HCT116 (cell line): ENCODE measurements around the gene ITPKB. TPM values are rescaled to one million over a fixed set of nuclear protein-coding genes. Genes with fewer than 3 reads are reported as not detected.

Experiments
- ATAC-seq: fragments of 200-7000 bp; cut with Tn5 transposase; 2 replicates; pipeline ENCODE4 v1.9.1; 2020; ENCODE audit warnings: mild to moderate bottlenecking, moderate library complexity
- BruUV-seq: library from RNA; stranded (reverse); fragments of 400-500 nt; replicated peaks from 2 replicates; lab custom pipeline; 2021; lab: Mats Ljungman, UMichigan
- CTCF ChIA-PET: fragments of 300-600 bp; sonication (Branson Sonifier 250); formaldehyde crosslinking; loops from one replicate; lab custom pipeline; 2021; ENCODE audit warnings: antibody characterized with exemption; lab: Charles Lee
- POLR2A ChIA-PET: fragments of 300-600, 350-600 bp; sonication (Branson Sonifier 250); formaldehyde crosslinking; loops from one replicate; lab custom pipeline; 2021; ENCODE audit warnings: antibody characterized with exemption; lab: Charles Lee
- RAD21 ChIA-PET, 2 experiments: fragments of 300-600 bp; sonication (Branson Sonifier 250); formaldehyde crosslinking; loops; one replicate each; lab custom pipeline; 2023; ENCODE audit warnings: low total read pairs in 2 of 2; ENCODE audit not compliant: uncharacterized antibody in 2 of 2, unreplicated experiment in 2 of 2, low non-redundant PET in 1 of 2; lab: Charles Lee
- DNase-seq: peaks from one replicate; pipeline ENCODE4 v3.0.0-alpha.2; 2010; ENCODE audit warnings: low read depth, low spot score
- H2AFZ ChIP-seq: fragments of 200-600 bp; shearing (Covaris generic), sonication (generic); 2 replicates; pipeline ENCODE4 v1.6.1; 2017; ENCODE audit warnings: low read depth, mixed run types, mixed read lengths, antibody characterized with exemption, low read length; ENCODE audit not compliant: poor library complexity, severe bottlenecking
- H3K27ac ChIP-seq: 2 replicates; pipeline ENCODE4 v1.5.1; 2012; ENCODE audit warnings: low read depth, low read length
- H3K27me3 ChIP-seq: fragments of 200-600 bp; sonication (generic); 2 replicates; pipeline ENCODE4 v1.6.1; 2016; ENCODE audit warnings: mixed run types, low read length, mixed read lengths; ENCODE audit not compliant: insufficient read depth
- H3K36me3 ChIP-seq, 2 experiments: fragments of 200-500 bp in 1 of 2; fragments of 200-600 bp in 1 of 2; sonication (Bioruptor generic) in 1 of 2; sonication (generic) in 1 of 2; 2 replicates each; pipeline versions ENCODE4 v1.5.1 to v1.6.1; 2014 to 2016; ENCODE audit warnings: low read length in 2 of 2, inconsistent platforms in 1 of 2, mixed read lengths in 1 of 2, mixed run types in 1 of 2; ENCODE audit not compliant: insufficient read depth in 2 of 2, control insufficient read depth in 1 of 2
- H3K4me1 ChIP-seq, 2 experiments: fragments of 200-600 bp in 1 of 2; sonication (generic) in 1 of 2; 2 replicates each; pipeline versions ENCODE4 v1.5.1 to v1.6.1; 2012 to 2017; ENCODE audit warnings: low read length in 2 of 2, inconsistent platforms in 1 of 2, mild to moderate bottlenecking in 1 of 2, mixed read lengths in 1 of 2, mixed run types in 1 of 2, moderate library complexity in 1 of 2; ENCODE audit not compliant: insufficient read depth in 2 of 2, control insufficient read depth in 1 of 2
- H3K4me2 ChIP-seq: fragments of 200-600 bp; sonication (generic); 2 replicates; pipeline ENCODE4 v1.6.1; 2017; ENCODE audit warnings: mixed run types, low read length, mixed read lengths
- H3K4me3 ChIP-seq, 2 experiments: fragments of 200-600 bp in 1 of 2; sonication (generic) in 1 of 2; replicated peaks in 1 of 2; 2 replicates each; pipeline ENCODE4 v1.5.1; 2011 to 2016; ENCODE audit warnings: low read length in 2 of 2, control low read depth in 1 of 2, low read depth in 1 of 2, mild to moderate bottlenecking in 1 of 2, mixed read lengths in 1 of 2, mixed run types in 1 of 2
- H3K79me2 ChIP-seq: fragments of 200-600 bp; sonication (generic); 2 replicates; pipeline ENCODE4 v1.6.1; 2017; ENCODE audit warnings: mild to moderate bottlenecking, mixed run types, low read length, moderate library complexity, mixed read lengths; ENCODE audit not compliant: insufficient read depth
- H3K9ac ChIP-seq: fragments of 200-600 bp; sonication (generic); 2 replicates; pipeline ENCODE4 v1.6.1; 2016; ENCODE audit warnings: low read length, mixed read lengths
- H3K9me2 ChIP-seq: fragments of 200-600 bp; sonication (generic), shearing (Covaris generic); 2 replicates; pipeline ENCODE4 v1.6.1; 2017; ENCODE audit warnings: mixed run types, mild to moderate bottlenecking, moderate library complexity; ENCODE audit not compliant: insufficient read depth
- H3K9me3 ChIP-seq, 2 experiments: fragments of 200-500 bp in 1 of 2; fragments of 200-600 bp in 1 of 2; sonication (Bioruptor generic) in 1 of 2; sonication (generic) in 1 of 2; 2 replicates each; pipeline ENCODE4 v1.6.1; 2014 to 2017; ENCODE audit warnings: low read length in 2 of 2, mixed read lengths in 2 of 2, inconsistent platforms in 1 of 2, low read depth in 1 of 2, mild to moderate bottlenecking in 1 of 2, mixed run types in 1 of 2, moderate library complexity in 1 of 2; ENCODE audit not compliant: control insufficient read depth in 1 of 2, insufficient read depth in 1 of 2
- H4K20me1 ChIP-seq: fragments of 200-600 bp; sonication (generic), shearing (Covaris generic); 2 replicates; pipeline ENCODE4 v1.6.1; 2017; ENCODE audit warnings: mixed run types, mild to moderate bottlenecking, moderate library complexity; ENCODE audit not compliant: insufficient read depth
- ATF3 ChIP-seq: IDR thresholded peaks from 2 replicates; pipeline ENCODE4 v1.6.1; 2012
- CBX3 ChIP-seq: IDR thresholded peaks from 2 replicates; pipeline ENCODE4 v1.6.1; 2012; ENCODE audit warnings: low read depth
- ELF1 ChIP-seq: IDR thresholded peaks from 2 replicates; pipeline ENCODE4 v1.6.1; 2012; ENCODE audit warnings: low read depth, borderline replicate concordance
- EZH2 ChIP-seq: fragments of 200-600 bp; sonication (generic); IDR thresholded peaks from 2 replicates; pipeline ENCODE4 v1.6.1; 2017; ENCODE audit warnings: antibody characterized with exemption, mixed run types
- EZH2phosphoT487 ChIP-seq: fragments of 200-600 bp; IDR thresholded peaks from 2 replicates; pipeline ENCODE4 v1.6.1; 2018; ENCODE audit warnings: antibody characterized with exemption, borderline replicate concordance
- POLR2AphosphoS5 ChIP-seq: IDR thresholded peaks from 2 replicates; pipeline ENCODE4 v1.6.1; 2011; ENCODE audit warnings: mild to moderate bottlenecking, low read depth, low read length, moderate library complexity
- TCF7L2 ChIP-seq: IDR thresholded peaks from 2 replicates; pipeline ENCODE4 v1.7.0; 2011; ENCODE audit warnings: borderline replicate concordance, inconsistent platforms; ENCODE audit not compliant: insufficient read depth, insufficient read length; ENCODE audit errors: extremely low read depth
- YY1 ChIP-seq: IDR thresholded peaks from 2 replicates; pipeline ENCODE4 v1.6.1; 2011; ENCODE audit warnings: low read length, low read depth, moderate library complexity, mild to moderate bottlenecking; ENCODE audit not compliant: insufficient replicate concordance; ENCODE audit errors: extremely low read depth
- ZFX ChIP-seq: fragments of 450-650 bp; IDR thresholded peaks from 2 replicates; pipeline ENCODE4 v1.6.1; 2017
- intact Hi-C: fragments of 100-400 bp; cut with micrococcal nuclease; formaldehyde crosslinking; loops from 2 replicates; pipeline ENCODE4 v1.10.0; 2022
- total RNA-seq: library from RNA; stranded (reverse); gene quantifications from one replicate; pipeline ENCODE4 v1.2.1, GENCODE V29; 2021; ENCODE audit not compliant: unreplicated experiment
- TF ChIP-seq, protein P1 (sequence below), 3 experiments: fragments of 200-600 bp in 1 of 3; sonication (generic) in 1 of 3; IDR thresholded peaks in 2 of 3; conservative IDR thresholded peaks in 1 of 3; 2 replicates each; pipeline ENCODE4 v1.5.1; 2012 to 2017; ENCODE audit warnings: low read depth in 2 of 3, low read length in 2 of 3, antibody characterized with exemption in 1 of 3, borderline replicate concordance in 1 of 3, control low read depth in 1 of 3, mild to moderate bottlenecking in 1 of 3, mixed read lengths in 1 of 3, mixed run types in 1 of 3, moderate library complexity in 1 of 3; ENCODE audit not compliant: insufficient read depth in 1 of 3
- TF ChIP-seq, protein P2 (sequence below): IDR thresholded peaks from 2 replicates; pipeline ENCODE4 v1.6.1; 2011; ENCODE audit warnings: mild to moderate bottlenecking, low read length, moderate library complexity; ENCODE audit not compliant: insufficient replicate concordance; ENCODE audit errors: extremely low read depth

ITPKB gene
- total RNA-seq, 1 experiment from 2014 or later, result 4.4 TPM

- no peak overlapping the region for H3K27ac ChIP-seq
- no peaks in the 10 kb centered on the region for H3K27me3 ChIP-seq
- no peak for TF ChIP-seq POLR2AphosphoS5
- TF ChIP-seq YY1, result no peak
- TF ChIP-seq, protein P1, sequence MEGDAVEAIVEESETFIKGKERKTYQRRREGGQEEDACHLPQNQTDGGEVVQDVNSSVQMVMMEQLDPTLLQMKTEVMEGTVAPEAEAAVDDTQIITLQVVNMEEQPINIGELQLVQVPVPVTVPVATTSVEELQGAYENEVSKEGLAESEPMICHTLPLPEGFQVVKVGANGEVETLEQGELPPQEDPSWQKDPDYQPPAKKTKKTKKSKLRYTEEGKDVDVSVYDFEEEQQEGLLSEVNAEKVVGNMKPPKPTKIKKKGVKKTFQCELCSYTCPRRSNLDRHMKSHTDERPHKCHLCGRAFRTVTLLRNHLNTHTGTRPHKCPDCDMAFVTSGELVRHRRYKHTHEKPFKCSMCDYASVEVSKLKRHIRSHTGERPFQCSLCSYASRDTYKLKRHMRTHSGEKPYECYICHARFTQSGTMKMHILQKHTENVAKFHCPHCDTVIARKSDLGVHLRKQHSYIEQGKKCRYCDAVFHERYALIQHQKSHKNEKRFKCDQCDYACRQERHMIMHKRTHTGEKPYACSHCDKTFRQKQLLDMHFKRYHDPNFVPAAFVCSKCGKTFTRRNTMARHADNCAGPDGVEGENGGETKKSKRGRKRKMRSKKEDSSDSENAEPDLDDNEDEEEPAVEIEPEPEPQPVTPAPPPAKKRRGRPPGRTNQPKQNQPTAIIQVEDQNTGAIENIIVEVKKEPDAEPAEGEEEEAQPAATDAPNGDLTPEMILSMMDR (IDR thresholded peaks at IDR 0.05 in 2 of 3, conservative IDR thresholded peaks at IDR 0.05 in 1 of 3; ENCODE audit: borderline replicate concordance in 1 of 3, insufficient read depth in 1 of 3, low read depth in 2 of 3, low read length in 2 of 3), result no peak
- TF ChIP-seq ATF3, result no peak
- TF ChIP-seq CBX3, result no peak
- no peak for TF ChIP-seq EZH2phosphoT487
- ChIA-PET RAD21 (no interaction called here), CTCF (no interaction called here), POLR2A (no interaction called here)
- H3K4me2 ChIP-seq, result no peak overlapping the region
- H3K9me3 ChIP-seq, result peaks cover 0 to 7% of the 10 kb centered on the region in 2 experiments; a peak in 1 of 4 replicates
- H3K9me2 ChIP-seq, result no peaks in the 10 kb centered on the region
- ATAC-seq (no peak), DNase-seq (no peak)
- no peaks in the 10 kb centered on the region for H4K20me1 ChIP-seq
- no peaks in the 10 kb centered on the region for H3K79me2 ChIP-seq
- no TSS peak for BruUV-seq
- no peak overlapping the region for H3K4me3 ChIP-seq
- H3K9ac ChIP-seq, result no peak overlapping the region
- no peak overlapping the region for H2AFZ ChIP-seq
- H3K4me1 ChIP-seq, result peaks cover 6 to 17% of the 10 kb centered on the region in 2 experiments; a peak in 3 of 4 replicates
- no peaks in the 10 kb centered on the region for H3K36me3 ChIP-seq
- intact Hi-C loops, result loop anchor here (5.0 kb wide), 1 partner anchor 117 kb away; no protein-coding TSS in a partner anchor
Measured at GRCh38 chr1:226710501-226710900, 28.6 kb downstream of the ITPKB start.

- POLR2A ChIA-PET, result no interaction called here
- CTCF ChIA-PET, result no interaction called here
- no peak for TF ChIP-seq TCF7L2
- TF ChIP-seq, protein P1 (IDR thresholded peaks at IDR 0.05 in 2 of 3, conservative IDR thresholded peaks at IDR 0.05 in 1 of 3; ENCODE audit: borderline replicate concordance in 1 of 3, insufficient read depth in 1 of 3, low read depth in 2 of 3, low read length in 2 of 3), result no peak
- TF ChIP-seq ZFX, result no peak
- TF ChIP-seq EZH2, result no peak
- no peak for TF ChIP-seq ELF1
- TF ChIP-seq, protein P2, sequence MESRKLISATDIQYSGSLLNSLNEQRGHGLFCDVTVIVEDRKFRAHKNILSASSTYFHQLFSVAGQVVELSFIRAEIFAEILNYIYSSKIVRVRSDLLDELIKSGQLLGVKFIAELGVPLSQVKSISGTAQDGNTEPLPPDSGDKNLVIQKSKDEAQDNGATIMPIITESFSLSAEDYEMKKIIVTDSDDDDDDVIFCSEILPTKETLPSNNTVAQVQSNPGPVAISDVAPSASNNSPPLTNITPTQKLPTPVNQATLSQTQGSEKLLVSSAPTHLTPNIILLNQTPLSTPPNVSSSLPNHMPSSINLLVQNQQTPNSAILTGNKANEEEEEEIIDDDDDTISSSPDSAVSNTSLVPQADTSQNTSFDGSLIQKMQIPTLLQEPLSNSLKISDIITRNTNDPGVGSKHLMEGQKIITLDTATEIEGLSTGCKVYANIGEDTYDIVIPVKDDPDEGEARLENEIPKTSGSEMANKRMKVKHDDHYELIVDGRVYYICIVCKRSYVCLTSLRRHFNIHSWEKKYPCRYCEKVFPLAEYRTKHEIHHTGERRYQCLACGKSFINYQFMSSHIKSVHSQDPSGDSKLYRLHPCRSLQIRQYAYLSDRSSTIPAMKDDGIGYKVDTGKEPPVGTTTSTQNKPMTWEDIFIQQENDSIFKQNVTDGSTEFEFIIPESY, result no peak
Measured at GRCh38 chr1:226709953-226710352, 29.1 kb downstream of the ITPKB start.

More at GRCh38 chr1:226709953-226710352, 29.1 kb downstream of the ITPKB start:
- Histone ChIP-seq H3K36me3 (no peaks in the 10 kb centered on the region), H3K79me2 (no peaks in the 10 kb centered on the region), H2AFZ (no peak overlapping the region), H3K4me3 (no peak overlapping the region), H3K27ac (no peak overlapping the region), H3K27me3 (no peaks in the 10 kb centered on the region), H3K9ac (no peak overlapping the region), H3K4me2 (no peak overlapping the region), H3K9me2 (no peaks in the 10 kb centered on the region), H3K9me3 (peaks cover 0 to 7% of the 10 kb centered on the region in 2 experiments; a peak in 1 of 4 replicates), H3K4me1 (peaks cover 6 to 17% of the 10 kb centered on the region in 2 experiments; a peak in 3 of 4 replicates), H4K20me1 (no peaks in the 10 kb centered on the region)
- intact Hi-C loops, result loop anchor here (5.0 kb wide), 1 partner anchor 117 kb away; no protein-coding TSS in a partner anchor
- no peak for DNase-seq
- no TSS peak for BruUV-seq
- RAD21 ChIA-PET, result no interaction called here
- no peak for ATAC-seq
